NCI-H1092 treated with DMSO at 0.1 percent for 48 hours (cell line): ENCODE data around the gene INO80D.
A peak's percentile ranks its signal among the peaks of the same experiment; 100 is the strongest.
"Not testable (repeated sequence)": the region's sequence is repeated elsewhere in the genome, so short reads cannot be mapped to it uniquely, and the experiment has no call there.

Experiments
- DNase-seq: peaks from one replicate; lab custom pipeline; 2025; lab: John Stamatoyannopoulos, UW

Gene INO80D

DNA sequence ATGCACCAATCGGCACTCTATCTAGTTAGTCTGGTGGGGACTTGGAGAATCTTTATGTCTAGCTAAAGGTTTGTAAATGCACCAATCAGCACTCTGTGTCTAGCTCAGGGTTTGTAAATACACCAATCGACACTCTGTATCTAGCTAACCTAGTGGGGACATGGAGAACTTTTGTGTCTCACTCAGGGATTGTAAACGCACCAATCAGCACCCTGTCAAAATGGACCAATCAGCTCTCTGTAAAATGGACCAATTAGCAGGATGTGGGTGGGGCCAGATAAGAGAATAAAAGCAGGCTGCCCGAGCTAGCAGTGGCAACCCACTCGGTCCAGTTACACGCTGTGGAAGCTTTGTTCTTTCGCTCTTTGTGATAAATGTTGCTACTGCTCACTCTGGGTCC, 108.3 kb downstream of the INO80D start:
- DNase-seq, result not testable (repeated sequence)

- not testable (repeated sequence) for DNase-seq
These were observed 108.9 kb downstream of the INO80D start for GRCh38 chr2:205976934-205977659.

DNA sequence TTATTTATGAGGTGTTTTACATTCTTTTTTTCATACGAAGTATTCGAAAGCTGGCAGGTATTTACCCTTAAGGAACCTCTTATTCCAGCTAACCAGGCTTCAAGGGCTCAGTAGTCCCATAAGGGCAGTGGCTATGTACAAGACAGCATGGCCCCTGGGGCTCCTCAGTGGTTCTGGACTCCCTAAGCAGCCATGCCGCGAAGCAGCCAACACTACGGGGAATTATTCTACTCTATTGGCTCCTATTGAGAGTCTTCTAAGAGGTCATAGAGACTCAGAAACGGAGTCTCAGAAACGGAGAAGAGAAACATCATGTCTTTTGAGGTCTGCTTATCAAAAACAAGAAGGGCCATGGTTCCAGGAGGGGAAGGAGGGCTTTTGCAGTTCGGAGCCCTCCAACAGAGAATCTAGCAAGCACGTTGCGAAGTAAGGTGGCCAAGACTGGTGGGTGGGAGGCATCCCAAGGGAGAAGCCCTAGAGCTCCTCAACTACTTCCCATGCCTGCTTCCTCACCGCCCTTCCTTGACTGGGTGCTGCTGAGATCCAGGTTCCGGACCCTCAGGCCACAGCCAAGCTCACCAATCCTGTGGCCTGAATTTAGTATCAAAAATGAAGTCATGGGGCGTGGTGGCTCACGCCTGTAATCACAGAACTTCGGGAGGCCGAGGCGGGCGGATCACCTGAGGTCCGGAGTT, 109.7 kb downstream of the INO80D start:
- DNase-seq, result no peak

DNA sequence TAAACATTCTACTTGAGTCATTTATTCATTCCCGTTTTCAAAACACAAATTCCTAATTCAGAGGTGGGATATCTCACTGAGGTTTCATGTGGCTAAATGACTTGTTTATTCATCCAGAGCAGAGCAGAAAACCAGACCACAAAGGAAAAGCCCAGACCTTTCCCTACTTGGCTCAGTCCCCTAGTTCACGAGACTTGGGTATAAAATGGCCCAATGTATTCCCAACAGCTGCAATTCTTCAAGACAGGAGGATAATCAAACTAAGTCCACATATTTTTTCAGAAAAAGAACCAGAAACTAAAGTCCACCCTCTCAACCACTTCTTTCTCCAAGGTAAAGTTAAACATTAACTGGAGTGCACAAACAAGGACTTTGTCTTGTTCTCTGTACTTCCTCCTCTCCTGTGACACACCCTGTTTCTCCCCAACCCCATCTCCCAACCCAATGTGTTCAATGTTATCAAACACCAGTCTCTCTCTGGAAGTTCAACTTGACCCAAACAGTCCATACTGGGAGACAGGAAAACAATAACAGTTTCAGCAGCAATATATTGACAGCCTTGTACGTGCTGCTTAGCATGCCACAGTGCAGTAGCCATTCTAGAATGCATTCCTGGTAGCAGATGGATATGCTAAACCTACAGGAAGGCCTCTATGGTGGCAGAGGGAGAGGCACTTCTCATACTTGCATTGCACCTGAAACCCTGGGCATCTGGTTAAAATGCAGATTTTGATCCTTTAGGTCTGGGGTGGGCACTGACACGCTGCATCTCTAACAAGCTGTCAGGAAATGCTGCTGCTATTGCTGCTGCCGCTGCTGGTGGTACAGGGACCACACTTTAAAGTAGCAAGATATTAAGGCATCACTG, 110.7 kb downstream of the INO80D start:
- DNase-seq, result no peak

- DNase-seq, result no peak
These were observed 113.9 kb downstream of the INO80D start for GRCh38 chr2:205972113-205972512.

DNA sequence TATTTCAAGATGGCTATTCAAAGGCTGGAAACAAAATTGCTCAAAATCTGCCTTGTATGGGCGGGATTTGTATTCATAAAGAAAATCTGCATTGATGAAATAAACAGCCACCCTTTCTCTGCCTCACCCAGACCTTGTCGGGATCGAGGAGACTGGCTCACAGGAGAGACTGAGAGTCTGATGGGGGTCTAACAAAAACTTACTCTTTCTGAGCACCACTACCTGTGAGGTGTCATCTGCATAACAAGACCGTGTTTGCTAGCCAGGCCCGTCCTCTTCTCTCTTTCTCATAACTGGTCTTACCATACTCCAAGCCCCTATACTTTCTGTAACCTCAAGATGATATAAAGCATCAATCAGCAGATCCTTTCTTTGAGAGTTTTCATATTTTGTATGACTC, 115.6 kb downstream of the INO80D start:
- no peak for DNase-seq

- no peak for DNase-seq
These were observed 116.4 kb downstream of the INO80D start for GRCh38 chr2:205969584-205969983.

- DNase-seq, result no peak
These were observed 118.4 kb downstream of the INO80D start for GRCh38 chr2:205967391-205968075.

DNA sequence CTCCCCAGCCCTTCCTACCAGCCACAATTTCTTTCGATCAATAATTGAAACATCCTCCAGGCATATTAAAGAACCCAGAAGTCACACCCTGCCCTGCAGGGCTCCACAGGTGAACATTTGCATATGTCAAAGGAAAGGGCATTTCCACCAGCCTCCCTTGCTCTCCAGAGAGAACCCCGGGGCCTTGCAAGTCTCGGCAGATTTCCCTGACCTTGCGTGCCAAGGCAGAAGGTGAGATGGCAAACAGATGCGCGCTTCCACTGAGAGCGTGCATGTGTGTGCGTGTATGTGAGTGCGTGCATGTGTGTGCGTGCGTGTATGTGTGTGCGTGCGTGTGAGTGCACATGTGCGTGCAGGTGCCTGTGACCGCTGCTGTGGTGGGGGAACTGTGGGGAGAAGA, 120.3 kb downstream of the INO80D start:
- DNase-seq, result no peak

DNA sequence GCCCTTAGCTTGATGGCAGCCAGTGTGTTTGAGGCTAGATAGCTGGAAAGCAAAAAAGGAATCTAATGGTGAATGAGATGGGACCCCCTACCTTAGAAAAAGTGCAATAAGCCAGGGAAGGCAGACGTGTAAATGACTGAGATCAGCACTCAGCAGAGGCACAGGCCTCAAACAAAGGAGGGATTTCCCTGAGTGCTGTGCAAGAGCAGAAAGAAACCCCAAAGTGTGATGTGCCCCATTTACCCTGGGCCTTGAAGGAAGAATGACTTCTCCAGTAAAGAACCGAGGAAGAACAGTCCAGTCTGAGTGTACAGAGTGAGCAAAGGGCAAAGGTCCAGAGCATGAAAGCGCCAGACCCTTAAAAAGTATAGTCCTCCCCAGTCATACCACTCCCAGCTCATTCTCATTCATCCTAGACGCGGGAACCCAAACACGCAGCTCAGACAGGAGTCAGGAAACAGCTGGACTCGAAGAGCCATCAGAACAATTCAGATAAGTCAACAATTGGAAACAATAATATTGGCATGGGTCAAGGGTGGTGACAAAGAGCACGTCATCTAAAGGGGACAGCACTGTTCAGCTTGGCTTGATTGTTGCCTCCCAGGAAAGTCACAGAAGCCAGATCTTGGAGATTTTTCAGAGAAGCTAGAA, 121.7 kb downstream of the INO80D start:
- no peak for DNase-seq

GRCh38 chr2:205959521-205959920, 126.5 kb downstream of the INO80D start:
- no peak for DNase-seq

GRCh38 chr2:205957452-205958154, 128.4 kb downstream of the INO80D start:
- DNase-seq, result no peak

DNA sequence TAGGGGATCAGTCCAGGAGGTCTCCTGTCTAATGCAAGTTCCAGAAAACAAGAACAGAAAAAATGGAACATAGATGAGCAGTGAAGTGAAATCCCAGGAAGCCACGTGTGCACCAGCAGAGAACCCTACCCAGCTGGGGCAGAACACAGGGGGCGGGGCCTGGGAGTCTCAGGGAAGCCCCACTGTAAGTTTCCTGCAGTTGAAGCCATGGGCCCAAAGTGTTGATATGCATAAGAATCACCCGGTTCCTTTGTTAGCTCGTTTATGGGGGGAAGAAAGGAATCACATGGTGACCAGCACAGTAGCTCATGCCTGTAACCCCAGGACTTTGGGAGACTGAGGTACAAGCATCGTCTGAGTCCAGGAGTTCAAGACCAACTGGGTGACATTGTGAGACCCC, 131.3 kb downstream of the INO80D start:
- no peak for DNase-seq

- no peak for DNase-seq
These were observed 133.7 kb downstream of the INO80D start for GRCh38 chr2:205952282-205952681.

DNA sequence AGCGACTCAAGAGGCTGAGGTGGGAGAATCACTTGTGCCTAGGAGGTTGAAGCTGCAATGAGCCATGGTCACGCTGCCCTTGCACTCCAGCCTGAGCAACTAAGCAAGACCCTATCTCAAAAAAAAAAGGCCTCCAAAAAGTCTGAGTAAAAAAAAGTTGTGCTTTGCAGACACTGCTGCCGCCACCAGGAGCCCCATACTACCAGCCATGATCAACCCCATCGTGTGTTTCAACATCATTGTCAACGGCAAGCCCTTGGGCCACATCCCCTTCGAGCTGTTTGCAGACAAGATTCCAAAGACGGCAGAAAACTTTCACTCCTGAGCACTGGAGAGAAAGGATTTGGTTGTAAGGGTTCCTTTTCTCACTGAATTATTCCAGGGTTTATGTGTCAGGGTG, 137.1 kb downstream of the INO80D start:
- DNase-seq, result no peak

DNA sequence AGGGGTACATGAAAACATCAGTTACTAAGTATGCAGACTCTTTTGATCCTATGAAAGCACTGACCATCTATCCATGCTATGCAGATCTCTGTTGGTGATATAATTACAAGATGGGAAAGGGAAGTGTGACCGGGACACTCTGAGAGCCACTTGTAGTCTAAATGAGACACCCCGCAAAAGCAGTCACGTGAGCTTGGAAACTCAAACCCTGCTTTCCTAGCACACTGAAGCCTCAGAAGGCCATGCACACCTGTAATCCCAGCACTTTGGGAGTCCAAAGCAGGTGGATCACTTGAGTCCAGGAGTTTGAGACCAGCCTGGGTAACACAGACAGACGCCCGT, 137.5 kb downstream of the INO80D start:
- DNase-seq, result no peak

- peak; percentile 45 for DNase-seq
These were observed 138.1 kb downstream of the INO80D start for GRCh38 chr2:205947621-205948495.

DNA sequence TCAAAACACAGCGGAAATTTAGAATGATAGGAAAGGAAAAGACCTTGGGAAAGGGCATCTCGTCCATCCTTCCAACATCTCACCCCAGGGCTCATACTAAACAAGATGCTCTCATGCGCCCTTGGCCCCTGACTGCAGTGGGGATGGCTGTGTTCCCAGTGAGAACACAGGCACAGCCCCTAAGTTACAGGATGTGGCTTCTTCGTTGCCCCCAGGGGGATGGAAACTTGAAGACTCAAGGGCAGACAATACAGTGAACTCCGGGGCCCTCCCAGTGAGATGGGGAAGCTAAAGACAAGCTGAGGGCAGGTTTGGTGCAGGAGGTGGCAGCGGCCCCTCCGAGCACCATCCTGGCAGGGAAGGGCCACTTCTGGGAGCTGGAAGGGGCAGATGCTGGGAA, 139.7 kb downstream of the INO80D start:
- no peak for DNase-seq
